Effector memory CD4-positive, alpha-beta T cell (primary cell): Measurements from ENCODE around the gene CPEB4.

Source experiments
- DNase-seq, 3 donors: peaks; one replicate each; pipeline ENCODE4 v3.0.0-alpha.2; 2020
- H3K27ac ChIP-seq: 2 replicates; pipeline ENCODE4 v1.7.0; 2013; ENCODE audit warnings: mild to moderate bottlenecking, low read length, moderate library complexity; ENCODE audit not compliant: insufficient read depth, poor library complexity, severe bottlenecking
- H3K27me3 ChIP-seq: replicated peaks from 2 replicates; pipeline ENCODE4 v1.7.0; 2013; ENCODE audit warnings: mild to moderate bottlenecking, low read length; ENCODE audit not compliant: insufficient read depth, control insufficient read depth, poor library complexity, severe bottlenecking
- H3K36me3 ChIP-seq: 2 replicates; pipeline ENCODE4 v1.7.0; 2013; ENCODE audit warnings: mild to moderate bottlenecking, low read length, moderate library complexity; ENCODE audit not compliant: control insufficient read depth, insufficient read depth
- H3K4me1 ChIP-seq: 2 replicates; pipeline ENCODE4 v1.7.0; 2013; ENCODE audit warnings: low read length, mild to moderate bottlenecking; ENCODE audit not compliant: control insufficient read depth, insufficient read depth, poor library complexity, severe bottlenecking
- H3K4me3 ChIP-seq: 2 replicates; pipeline ENCODE4 v1.7.0; 2013; ENCODE audit warnings: low read length, low read depth, mild to moderate bottlenecking; ENCODE audit not compliant: insufficient read depth, poor library complexity, severe bottlenecking
- H3K9me3 ChIP-seq: 2 replicates; pipeline ENCODE4 v1.7.0; 2013; ENCODE audit warnings: mild to moderate bottlenecking, low read length, moderate library complexity; ENCODE audit not compliant: control insufficient read depth

The CPEB4 gene

GRCh38 chr5:173945160-173945559, 57.0 kb downstream of the CPEB4 start:
- Histone ChIP-seq H3K27me3 (no peaks in the 10 kb centered on the region), H3K36me3 (peaks cover 32% of the 10 kb centered on the region), H3K4me3 (no peak overlapping the region), H3K4me1 (no peaks in the 10 kb centered on the region), H3K27ac (no peak overlapping the region), H3K9me3 (no peaks in the 10 kb centered on the region)
- no peak for DNase-seq

DNA sequence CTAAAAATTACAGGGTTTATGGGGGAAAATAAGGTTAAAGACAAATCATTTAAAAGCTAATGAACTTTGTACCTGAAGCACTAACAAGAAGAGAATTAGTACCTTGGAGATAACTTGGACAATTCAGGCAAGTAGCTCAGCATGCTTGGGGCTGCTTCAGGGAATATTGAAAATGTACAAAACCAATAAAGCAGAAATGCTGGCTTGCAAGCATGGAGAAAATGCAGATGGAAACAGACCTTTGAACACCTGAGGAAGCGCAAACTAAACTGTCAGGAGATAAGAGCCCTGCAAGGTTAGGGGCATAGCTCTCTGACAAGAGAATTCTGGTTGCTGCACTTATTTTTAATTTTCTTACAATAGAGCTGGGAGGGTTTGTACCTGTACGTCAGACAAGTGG, 58.2 kb downstream of the CPEB4 start:
- H3K4me3 ChIP-seq, result no peak overlapping the region
- no peaks in the 10 kb centered on the region for H3K27me3 ChIP-seq
- no peak overlapping the region for H3K27ac ChIP-seq
- H3K4me1 ChIP-seq, result no peaks in the 10 kb centered on the region
- DNase-seq, result no peak
- peaks cover 39% of the 10 kb centered on the region for H3K36me3 ChIP-seq
- H3K9me3 ChIP-seq, result no peaks in the 10 kb centered on the region

- Histone ChIP-seq H3K27ac (no peak overlapping the region), H3K4me3 (no peak overlapping the region), H3K36me3 (peaks cover 64% of the 10 kb centered on the region), H3K9me3 (no peaks in the 10 kb centered on the region), H3K27me3 (no peaks in the 10 kb centered on the region), H3K4me1 (no peaks in the 10 kb centered on the region)
- no peak for DNase-seq
Observed at GRCh38 chr5:173950829-173951228, 62.7 kb downstream of the CPEB4 start.

DNA sequence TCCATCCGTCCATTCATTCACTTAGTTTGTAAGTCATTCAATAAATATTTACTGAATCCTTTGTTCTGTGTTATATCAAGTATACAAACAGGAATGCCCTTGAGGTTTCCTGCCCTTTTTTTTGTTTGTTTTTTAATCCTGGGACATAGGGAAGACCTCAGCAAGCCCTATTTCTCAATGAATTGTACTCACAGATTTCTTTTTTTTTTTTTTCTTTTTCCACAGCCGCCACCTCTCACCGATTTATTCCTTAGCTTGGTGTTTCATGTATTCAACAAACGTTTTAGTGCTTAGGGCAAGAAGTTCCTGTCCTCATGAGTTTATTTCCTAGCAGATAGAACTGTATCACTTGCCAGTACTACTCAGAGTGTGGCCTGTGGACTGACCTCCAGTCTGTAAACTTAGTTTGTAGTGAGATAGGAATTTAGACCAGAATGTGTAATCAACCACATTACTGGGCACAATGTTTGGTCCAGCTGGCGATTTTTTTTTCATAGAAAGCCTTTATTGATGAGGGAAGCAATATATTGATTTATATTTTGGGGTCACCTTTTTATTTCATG, 65.5 kb downstream of the CPEB4 start:
- Histone ChIP-seq H3K4me1 (no peaks in the 10 kb centered on the region), H3K36me3 (peaks cover 62% of the 10 kb centered on the region), H3K4me3 (no peak overlapping the region), H3K27ac (no peak overlapping the region), H3K9me3 (no peaks in the 10 kb centered on the region), H3K27me3 (no peaks in the 10 kb centered on the region)
- DNase-seq, result no peak

DNA sequence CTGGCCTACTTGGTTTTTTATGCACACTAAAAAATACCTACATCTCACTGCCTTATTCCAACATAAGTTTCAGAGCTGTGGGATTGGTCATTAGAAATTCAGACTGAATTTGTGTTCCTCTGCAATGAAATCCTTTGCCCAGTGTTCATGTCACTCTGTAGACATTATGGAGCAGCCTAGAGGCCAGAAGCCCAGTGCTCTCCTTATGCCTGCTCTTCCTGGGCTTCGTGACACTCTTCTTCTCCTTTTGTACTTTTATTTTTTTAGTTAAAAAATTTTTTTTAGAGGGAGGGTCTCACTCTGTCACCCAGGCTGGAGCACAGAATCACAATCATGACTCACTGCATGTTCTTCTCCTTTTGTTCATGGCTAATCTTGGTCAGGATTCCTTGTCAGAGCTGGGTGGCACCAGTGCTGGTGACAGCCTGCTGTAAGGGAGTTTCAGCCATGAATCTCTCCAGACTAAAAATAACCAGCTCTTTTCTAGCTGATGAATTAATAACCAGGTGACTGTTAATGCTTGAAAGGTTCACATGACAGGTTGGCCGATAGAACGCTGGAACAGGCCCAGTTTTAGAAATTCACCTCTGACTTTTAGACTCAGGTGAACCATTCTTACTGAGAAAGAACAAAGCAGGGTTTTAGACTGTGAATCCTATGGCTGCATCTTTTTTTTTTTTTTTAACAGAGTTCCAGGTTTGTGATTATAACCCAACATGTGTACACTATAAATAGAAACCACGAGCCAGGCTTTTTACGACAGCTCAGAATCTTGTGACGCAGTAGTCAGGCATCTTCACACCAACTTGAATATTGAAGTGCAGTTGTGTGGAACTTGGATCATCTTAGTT, 66.7 kb downstream of the CPEB4 start:
- peaks cover 51% of the 10 kb centered on the region for H3K36me3 ChIP-seq
- no peak overlapping the region for H3K27ac ChIP-seq
- DNase-seq, result no peak
- no peaks in the 10 kb centered on the region for H3K27me3 ChIP-seq
- H3K4me1 ChIP-seq, result no peaks in the 10 kb centered on the region
- no peaks in the 10 kb centered on the region for H3K9me3 ChIP-seq
- H3K4me3 ChIP-seq, result no peak overlapping the region

DNA sequence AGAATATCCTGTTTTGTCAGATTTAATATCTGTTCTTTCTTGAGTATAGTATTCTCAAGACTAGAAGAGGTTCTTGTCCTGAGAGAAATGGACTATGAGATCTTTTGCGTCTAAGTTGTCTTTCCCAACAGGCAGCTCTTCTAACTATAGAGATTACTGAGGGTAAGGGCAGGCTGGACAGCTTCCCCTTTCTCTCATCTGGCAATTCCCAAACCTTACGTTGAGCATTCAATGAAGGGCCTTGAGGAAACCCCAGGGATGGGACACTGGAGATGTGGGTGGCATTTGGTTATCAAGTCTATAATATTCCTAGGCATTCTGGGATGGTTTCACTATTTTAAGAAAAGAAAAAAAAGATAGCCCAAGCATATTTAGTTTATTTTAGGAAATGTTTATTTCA, 72.8 kb downstream of the CPEB4 start:
- Histone ChIP-seq H3K9me3 (no peaks in the 10 kb centered on the region), H3K27ac (no peak overlapping the region), H3K27me3 (no peaks in the 10 kb centered on the region), H3K4me1 (peaks cover 7% of the 10 kb centered on the region), H3K36me3 (peaks cover 2% of the 10 kb centered on the region), H3K4me3 (no peak overlapping the region)
- DNase-seq, result no peak

GRCh38 chr5:173961418-173961817, 73.3 kb downstream of the CPEB4 start:
- no peak overlapping the region for H3K4me3 ChIP-seq

DNA sequence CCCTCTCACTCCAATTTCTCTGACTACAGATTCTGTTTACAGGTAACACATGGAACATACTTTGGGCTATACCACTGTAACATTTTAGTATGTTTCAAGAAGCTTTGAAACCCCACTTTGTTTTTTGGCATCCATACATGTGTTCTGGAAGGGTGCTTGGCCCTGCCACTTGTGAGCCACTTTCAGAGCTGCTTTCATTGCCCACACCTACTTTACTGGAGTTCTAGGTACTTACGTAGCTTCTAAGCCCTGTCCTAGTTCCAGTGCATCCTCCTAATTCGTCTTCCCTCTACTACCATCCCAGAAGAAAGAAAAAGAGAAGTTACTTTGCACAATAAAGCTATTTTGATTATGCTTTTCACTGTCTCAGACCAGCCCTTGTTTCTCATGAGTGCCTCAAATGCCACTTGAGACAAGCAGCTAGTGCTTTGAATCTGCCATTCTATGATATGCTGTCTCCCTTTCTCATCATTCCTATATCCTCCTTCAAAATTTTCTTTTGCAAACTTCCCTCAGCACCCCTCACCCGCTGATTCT, 74.4 kb downstream of the CPEB4 start:
- DNase-seq, result no peak
- Histone ChIP-seq H3K27me3 (no peaks in the 10 kb centered on the region), H3K9me3 (no peaks in the 10 kb centered on the region), H3K36me3 (no peaks in the 10 kb centered on the region), H3K4me3 (no peak overlapping the region), H3K27ac (no peak overlapping the region), H3K4me1 (peaks cover 7% of the 10 kb centered on the region)

More at GRCh38 chr5:173961418-173961817, 73.3 kb downstream of the CPEB4 start:
- Histone ChIP-seq H3K36me3 (no peaks in the 10 kb centered on the region), H3K27me3 (no peaks in the 10 kb centered on the region), H3K9me3 (no peaks in the 10 kb centered on the region), H3K27ac (no peak overlapping the region), H3K4me1 (peaks cover 7% of the 10 kb centered on the region)
- DNase-seq, result no peak

DNA sequence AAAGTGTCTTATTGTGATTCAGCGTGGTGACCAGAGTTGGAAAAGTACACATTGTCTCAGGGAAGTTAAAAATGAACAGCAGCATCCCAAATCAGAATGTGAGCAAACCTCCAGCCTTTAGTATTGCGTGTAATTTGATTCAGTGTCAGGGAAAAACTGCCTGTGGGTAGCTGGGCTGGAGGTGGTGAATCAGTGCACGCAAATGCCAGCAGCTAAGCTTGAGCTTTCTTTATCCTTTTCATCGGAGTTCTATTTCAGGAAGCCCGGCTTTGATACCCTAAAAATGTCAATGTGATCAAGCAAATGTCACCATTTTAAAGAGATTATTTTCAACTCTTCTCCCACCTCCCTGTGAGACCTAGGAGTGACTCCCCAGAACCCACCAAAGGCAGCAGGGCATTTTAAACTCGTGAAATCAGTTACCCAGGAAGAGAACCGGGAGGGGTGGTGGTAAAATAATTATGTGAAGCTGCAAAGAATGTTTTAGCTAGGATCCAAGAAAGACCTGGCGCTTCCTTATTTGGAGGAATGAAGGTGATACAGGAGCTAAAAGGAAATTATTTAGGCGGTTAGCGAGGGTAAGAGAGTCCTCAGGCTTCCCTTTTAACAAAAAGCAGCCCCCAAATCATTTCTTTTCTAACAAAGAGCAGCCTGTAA, 75.2 kb downstream of the CPEB4 start:
- no peak overlapping the region for H3K27ac ChIP-seq
- no peak overlapping the region for H3K4me3 ChIP-seq
- no peaks in the 10 kb centered on the region for H3K27me3 ChIP-seq
- no peaks in the 10 kb centered on the region for H3K36me3 ChIP-seq
- peaks cover 7% of the 10 kb centered on the region for H3K4me1 ChIP-seq
- no peaks in the 10 kb centered on the region for H3K9me3 ChIP-seq
- DNase-seq, result no peak
